GM12872 (cell line): ENCODE results near the gene STX1B.

Experiments used
- CTCF ChIP-seq: IDR thresholded peaks from 3 replicates; pipeline ENCODE4 v1.5.1; 2011; ENCODE audit warnings: low read depth, mild to moderate bottlenecking, low read length, moderate library complexity; ENCODE audit not compliant: insufficient read depth

Gene STX1B

GRCh38 chr16:31010585-31011325, at the start of gene STX1B:
STX1B (minus strand) TSS chr16:31010638; CDS start chr16:31010396, 242 bp downstream.
- TF ChIP-seq CTCF, result no peak

- no peak for TF ChIP-seq CTCF
Measured at GRCh38 chr16:31055613-31056012, 45.2 kb upstream of the STX1B start.

- no peak for TF ChIP-seq CTCF
Measured at GRCh38 chr16:31052114-31052513, 41.7 kb upstream of the STX1B start.

GRCh38 chr16:31050280-31051030, 40.0 kb upstream of the STX1B start:
- TF ChIP-seq CTCF, result no peak

GRCh38 chr16:31043898-31044481, 33.6 kb upstream of the STX1B start:
- TF ChIP-seq CTCF, result no peak

- TF ChIP-seq CTCF, result no peak
Measured at GRCh38 chr16:31043352-31043751, 32.9 kb upstream of the STX1B start.

GRCh38 chr16:31042866-31043265, 32.4 kb upstream of the STX1B start:
- TF ChIP-seq CTCF, result no peak
